B cell (primary cell): ENCODE data around the gene CACNA1F. TPM values are rescaled to one million over a fixed set of nuclear protein-coding genes. Genes with fewer than 3 reads are reported as not detected.

Source experiments
- ATAC-seq: fragments of 200-7000 bp; cut with Tn5 transposase; one replicate; pipeline ENCODE4 v1.10.0; 2021; ENCODE audit warnings: low read depth, mild to moderate bottlenecking, moderate number of reproducible peaks, moderate library complexity
- CTCF ChIA-PET: fragments of 350-600 bp; sonication (Branson Sonifier 250); formaldehyde crosslinking; loops from one replicate; lab custom pipeline; 2021; ENCODE audit warnings: antibody characterized with exemption, inconsistent platforms; lab: Charles Lee
- POLR2A ChIA-PET: fragments of 350-600 bp; sonication (Branson Sonifier 250); formaldehyde crosslinking; loops from one replicate; lab custom pipeline; 2021; ENCODE audit warnings: antibody characterized with exemption; lab: Charles Lee
- DNase-seq: peaks from one replicate; pipeline ENCODE4 v3.0.0; 2013
- H2AFZ ChIP-seq: 2 replicates; pipeline ENCODE4 v1.6.1; 2012; ENCODE audit warnings: mild to moderate bottlenecking, low read depth, low read length; ENCODE audit not compliant: insufficient read depth, poor library complexity, severe bottlenecking
- H3K27ac ChIP-seq, 2 donors: 1 replicate in 1 of 2; 2 replicates in 1 of 2; pipeline ENCODE4 v1.5.1; 2012 to 2013; ENCODE audit warnings: low read length in 2 of 2, mild to moderate bottlenecking in 2 of 2, moderate library complexity in 1 of 2
- H3K27me3 ChIP-seq, 4 experiments: fragments of 200-600 bp in 1 of 4; sonication (generic) in 1 of 4; replicated peaks in 1 of 4; 1 replicate in 2 of 4; 2 replicates in 2 of 4; pipeline versions ENCODE4 v1.6.1 to v1.7.0; 2013 to 2016; ENCODE audit warnings: low read length in 3 of 4, mild to moderate bottlenecking in 2 of 4, mixed read lengths in 1 of 4, moderate library complexity in 1 of 4; ENCODE audit not compliant: insufficient read depth in 4 of 4, control insufficient read depth in 3 of 4; ENCODE audit errors: control extremely low read depth in 1 of 4
- H3K36me3 ChIP-seq, 2 experiments: replicated peaks in 1 of 2; 1 replicate in 1 of 2; 2 replicates in 1 of 2; pipeline versions ENCODE4 v1.6.1 to v1.7.1; 2013; ENCODE audit warnings: low read length in 1 of 2; ENCODE audit not compliant: insufficient read depth in 2 of 2, control insufficient read depth in 1 of 2; ENCODE audit errors: control extremely low read depth in 1 of 2, extremely low read depth in 1 of 2
- H3K4me1 ChIP-seq, 2 donors: fragments of 200-600 bp in 1 of 2; sonication (generic) in 1 of 2; 1 replicate in 1 of 2; 2 replicates in 1 of 2; pipeline versions ENCODE4 v1.5.1 to v1.6.1; 2013 to 2017; ENCODE audit warnings: low read length in 2 of 2; ENCODE audit not compliant: control insufficient read depth in 2 of 2, insufficient read depth in 2 of 2
- H3K4me2 ChIP-seq: replicated peaks from 2 replicates; pipeline ENCODE3; 2012; ENCODE audit warnings: mild to moderate bottlenecking, low read depth, low read length; ENCODE audit not compliant: poor library complexity, severe bottlenecking
- H3K4me3 ChIP-seq, 5 experiments: fragments of 200-600 bp in 1 of 5; sonication (generic) in 1 of 5; 1 replicate in 3 of 5; 2 replicates in 2 of 5; pipeline versions ENCODE4 v1.5.1 to v1.7.0; 2011 to 2016; ENCODE audit warnings: low read length in 4 of 5, mild to moderate bottlenecking in 4 of 5, low read depth in 2 of 5, control low read depth in 1 of 5, moderate library complexity in 1 of 5; ENCODE audit not compliant: insufficient read depth in 1 of 5; ENCODE audit errors: control extremely low read depth in 1 of 5, extremely low read depth in 1 of 5
- H3K79me2 ChIP-seq: fragments of 200-600 bp; sonication (generic); one replicate; pipeline ENCODE4 v1.6.0; 2016; ENCODE audit warnings: low read length; ENCODE audit not compliant: control insufficient read depth, insufficient read depth
- H3K9ac ChIP-seq: fragments of 200-600 bp; sonication (generic); 2 replicates; pipeline ENCODE4 v1.6.1; 2017; ENCODE audit warnings: mild to moderate bottlenecking, low read length, moderate library complexity
- H3K9me3 ChIP-seq, 3 donors: one replicate each; pipeline versions ENCODE4 v1.6.1 to v1.7.1; 2013; ENCODE audit warnings: low read length in 2 of 3; ENCODE audit not compliant: control insufficient read depth in 2 of 3, insufficient read depth in 1 of 3; ENCODE audit errors: control extremely low read depth in 1 of 3
- H4K20me1 ChIP-seq: 2 replicates; pipeline ENCODE4 v1.6.0; 2012; ENCODE audit warnings: mild to moderate bottlenecking, low read length; ENCODE audit not compliant: insufficient read depth, control insufficient read depth, poor library complexity, severe bottlenecking
- H3K27ac Mint-ChIP-seq: one replicate; pipeline ENCODE4 v1.8.0; 2021; ENCODE audit warnings: mixed read lengths
- H3K27me3 Mint-ChIP-seq: one replicate; pipeline ENCODE4 v1.8.0; 2021; ENCODE audit warnings: mixed read lengths
- H3K4me1 Mint-ChIP-seq: one replicate; pipeline ENCODE4 v1.8.0; 2021; ENCODE audit warnings: mixed read lengths
- H3K4me3 Mint-ChIP-seq: one replicate; pipeline ENCODE4 v1.8.0; 2021; ENCODE audit warnings: mixed read lengths
- H3K9me3 Mint-ChIP-seq: one replicate; pipeline ENCODE4 v1.8.0; 2022; ENCODE audit warnings: mixed read lengths; ENCODE audit not compliant: insufficient read depth
- EZH2 ChIP-seq: IDR thresholded peaks from 2 replicates; pipeline ENCODE4 v1.6.1; 2012; ENCODE audit warnings: borderline replicate concordance, low read depth, mild to moderate bottlenecking, moderate library complexity, low read length; ENCODE audit not compliant: insufficient read depth, poor library complexity, severe bottlenecking
- WGBS: methylation state at CpG from one replicate; pipeline ENCODE4 v1.1.5; 2013; ENCODE audit warnings: missing lambda C conversion rate; ENCODE audit not compliant: insufficient coverage; 5-methylcytosine and 5-hydroxymethylcytosine counted together
- intact Hi-C: fragments of 100-400 bp; cut with micrococcal nuclease; formaldehyde crosslinking; loops from one replicate; pipeline ENCODE4 v1.10.0; 2022
- polyA plus RNA-seq: library from polyadenylated mRNA; depleted of rRNA; stranded (reverse); fragments of >200 nt; gene quantifications from 2 replicates; pipeline ENCODE4 v1.2.3, GENCODE V29; 2012
- total RNA-seq, 2 donors: library from RNA; stranded (reverse); fragments of 120-200 nt in 1 of 2; gene quantifications; 1 replicate in 1 of 2; 2 replicates in 1 of 2; pipeline versions ENCODE4 v1.2.3 to v1.2.4, GENCODE V29; 2013 to 2022
- TF ChIP-seq, protein P1 (sequence below): fragments of 200-600 bp; IDR thresholded peaks from one replicate; pipeline ENCODE4 v1.8.0; 2022; ENCODE audit warnings: antibody characterized with exemption, mild to moderate bottlenecking

Gene CACNA1F
- total and polyA plus RNA-seq, 2 donors (not counting 1 experiment from before 2014, with no cell fraction given) = 6.7 to 9.3 TPM

- peaks cover 11% of the 10 kb centered on the region for H3K79me2 ChIP-seq
- intact Hi-C loops = no loop called here
- ChIA-PET POLR2A (interaction anchor here (0.5 kb wide), 1 partner anchor 14 kb away, joined by 3 read pairs; no protein-coding TSS in a partner anchor), CTCF (no interaction called here)
- H3K4me1 ChIP-seq = peaks cover 0 to under 1% of the 10 kb centered on the region in 2 donors
- Mint-ChIP-seq H3K9me3 (no peaks in the 10 kb centered on the region), H3K4me3 (no peak overlapping the region), H3K27ac (no peak overlapping the region), H3K27me3 (no peaks in the 10 kb centered on the region), H3K4me1 (peaks cover 4% of the 10 kb centered on the region)
- no peaks in the 10 kb centered on the region for H3K9me3 ChIP-seq
- H3K4me2 ChIP-seq = no peak overlapping the region
- H4K20me1 ChIP-seq = no peaks in the 10 kb centered on the region
- ATAC-seq = no peak
- TF ChIP-seq, protein P1, sequence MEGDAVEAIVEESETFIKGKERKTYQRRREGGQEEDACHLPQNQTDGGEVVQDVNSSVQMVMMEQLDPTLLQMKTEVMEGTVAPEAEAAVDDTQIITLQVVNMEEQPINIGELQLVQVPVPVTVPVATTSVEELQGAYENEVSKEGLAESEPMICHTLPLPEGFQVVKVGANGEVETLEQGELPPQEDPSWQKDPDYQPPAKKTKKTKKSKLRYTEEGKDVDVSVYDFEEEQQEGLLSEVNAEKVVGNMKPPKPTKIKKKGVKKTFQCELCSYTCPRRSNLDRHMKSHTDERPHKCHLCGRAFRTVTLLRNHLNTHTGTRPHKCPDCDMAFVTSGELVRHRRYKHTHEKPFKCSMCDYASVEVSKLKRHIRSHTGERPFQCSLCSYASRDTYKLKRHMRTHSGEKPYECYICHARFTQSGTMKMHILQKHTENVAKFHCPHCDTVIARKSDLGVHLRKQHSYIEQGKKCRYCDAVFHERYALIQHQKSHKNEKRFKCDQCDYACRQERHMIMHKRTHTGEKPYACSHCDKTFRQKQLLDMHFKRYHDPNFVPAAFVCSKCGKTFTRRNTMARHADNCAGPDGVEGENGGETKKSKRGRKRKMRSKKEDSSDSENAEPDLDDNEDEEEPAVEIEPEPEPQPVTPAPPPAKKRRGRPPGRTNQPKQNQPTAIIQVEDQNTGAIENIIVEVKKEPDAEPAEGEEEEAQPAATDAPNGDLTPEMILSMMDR = no peak
- no peak for TF ChIP-seq EZH2
- no peak overlapping the region for H3K9ac ChIP-seq
- H3K27me3 ChIP-seq = no peaks in the 10 kb centered on the region
- H2AFZ ChIP-seq = no peak overlapping the region
- H3K4me3 ChIP-seq = no peak overlapping the region
- H3K36me3 ChIP-seq = peaks cover 0 to 34% of the 10 kb centered on the region in 2 experiments
- DNase-seq = no peak
- no peak overlapping the region for H3K27ac ChIP-seq
- WGBS = 100% methylated on average over 3 of the region's 12 CpGs
These were observed 9.5 kb upstream of the CACNA1F start for GRCh38 chrX:49242545-49243066.

DNA sequence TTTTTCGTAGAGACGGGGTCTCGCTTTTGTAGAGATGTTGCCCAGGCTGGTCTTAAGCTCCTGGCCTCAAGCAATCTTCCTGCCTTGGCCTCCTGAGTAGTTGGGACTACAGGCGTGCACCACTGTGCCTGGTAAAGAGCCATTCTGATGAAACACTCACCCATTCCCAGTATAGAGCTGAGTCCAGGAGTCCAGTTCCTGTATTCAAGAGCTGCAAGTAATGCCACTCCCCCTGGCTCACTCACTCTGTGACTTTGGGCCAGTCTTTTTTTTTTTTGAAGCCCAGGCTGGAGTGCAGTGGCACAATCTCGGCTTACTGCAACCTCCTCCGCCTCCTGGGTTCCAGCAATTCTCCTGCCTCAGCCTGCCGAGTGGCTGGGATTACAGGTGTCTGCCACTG, 5.6 kb upstream of the CACNA1F start:
- DNase-seq (no peak), ATAC-seq (no peak)
- Histone ChIP-seq H2AFZ (no peak overlapping the region), H3K4me3 (no peak overlapping the region), H3K4me1 (peaks cover 12 to 25% of the 10 kb centered on the region in 2 donors), H3K27me3 (no peaks in the 10 kb centered on the region), H3K79me2 (peaks cover 19% of the 10 kb centered on the region), H3K9me3 (no peaks in the 10 kb centered on the region), H3K9ac (no peak overlapping the region), H3K27ac (no peak overlapping the region), H4K20me1 (no peaks in the 10 kb centered on the region), H3K4me2 (no peak overlapping the region), H3K36me3 (peaks cover 0 to 14% of the 10 kb centered on the region in 2 experiments)
- H3K27me3 Mint-ChIP-seq = no peaks in the 10 kb centered on the region
- no peaks in the 10 kb centered on the region for H3K9me3 Mint-ChIP-seq
- H3K4me1 Mint-ChIP-seq = peaks cover 21% of the 10 kb centered on the region
- ChIA-PET POLR2A (no interaction called here), CTCF (no interaction called here)
- intact Hi-C loops = no loop called here
- TF ChIP-seq EZH2 = no peak
- TF ChIP-seq, protein P1 = no peak
- no peak overlapping the region for H3K4me3 Mint-ChIP-seq
- WGBS = 100% methylated on average over 2 of the region's 7 CpGs
- H3K27ac Mint-ChIP-seq = no peak overlapping the region
